Neuronal stem cell (in vitro differentiated cells): ENCODE measurements around the gene GPR39.
A peak's percentile ranks its signal among the peaks of the same experiment; 100 is the strongest.

Source experiments
- DNase-seq: peaks from one replicate; pipeline ENCODE4 v3.0.0-alpha.2; 2013; ENCODE audit warnings: low spot score
- H2AFZ ChIP-seq: one replicate; pipeline ENCODE4 v1.6.1; 2013; ENCODE audit warnings: mild to moderate bottlenecking, low read length, inconsistent platforms
- H2AK5ac ChIP-seq: 2 replicates; pipeline ENCODE4 v1.6.1; 2013; ENCODE audit warnings: low read depth, mild to moderate bottlenecking, inconsistent platforms, low read length, moderate library complexity, mixed read lengths
- H2BK120ac ChIP-seq: 2 replicates; pipeline ENCODE4 v1.6.1; 2013; ENCODE audit warnings: low read depth, mild to moderate bottlenecking, inconsistent platforms, low read length, moderate library complexity, mixed read lengths
- H2BK12ac ChIP-seq: one replicate; pipeline ENCODE4 v1.6.1; 2013; ENCODE audit warnings: low read length, inconsistent platforms
- H2BK15ac ChIP-seq: 2 replicates; pipeline ENCODE4 v1.6.1; 2013; ENCODE audit warnings: mild to moderate bottlenecking, low read length, inconsistent platforms, mixed read lengths
- H2BK5ac ChIP-seq: one replicate; pipeline ENCODE4 v1.6.1; 2013; ENCODE audit warnings: inconsistent platforms, mild to moderate bottlenecking, low read length, moderate library complexity
- H3K14ac ChIP-seq: one replicate; pipeline ENCODE4 v1.6.1; 2013; ENCODE audit warnings: low read length, inconsistent platforms
- H3K18ac ChIP-seq: 2 replicates; pipeline ENCODE4 v1.6.1; 2013; ENCODE audit warnings: low read length, inconsistent platforms
- H3K23ac ChIP-seq: 2 replicates; pipeline ENCODE4 v1.6.1; 2013; ENCODE audit warnings: low read depth, mild to moderate bottlenecking, mixed read lengths, low read length, inconsistent platforms; ENCODE audit not compliant: poor library complexity
- H3K27ac ChIP-seq: replicated peaks from 3 replicates; pipeline ENCODE4 v1.5.1; 2013; ENCODE audit warnings: low read length, inconsistent platforms
- H3K27me3 ChIP-seq, 3 experiments: 2 replicates each; pipeline ENCODE4 v1.6.1; 2013; ENCODE audit warnings: low read length in 3 of 3, mild to moderate bottlenecking in 2 of 3, inconsistent platforms in 1 of 3, low read depth in 1 of 3, mixed read lengths in 1 of 3, moderate library complexity in 1 of 3; ENCODE audit not compliant: control insufficient read depth in 3 of 3, insufficient read depth in 3 of 3
- H3K36me3 ChIP-seq, 2 donors: replicated peaks in 1 of 2; 2 replicates each; pipeline ENCODE4 v1.6.1; 2013; ENCODE audit warnings: low read length in 2 of 2; ENCODE audit not compliant: control insufficient read depth in 2 of 2, insufficient read depth in 2 of 2
- H3K4ac ChIP-seq: 2 replicates; pipeline ENCODE4 v1.6.1; 2013; ENCODE audit warnings: inconsistent platforms, mild to moderate bottlenecking, low read length, moderate library complexity
- H3K4me1 ChIP-seq, 2 donors: 1 replicate in 1 of 2; 2 replicates in 1 of 2; pipeline ENCODE4 v1.6.1; 2013; ENCODE audit warnings: low read length in 2 of 2, low read depth in 1 of 2; ENCODE audit not compliant: control insufficient read depth in 2 of 2, insufficient read depth in 1 of 2
- H3K4me2 ChIP-seq: one replicate; pipeline ENCODE4 v1.6.1; 2013; ENCODE audit warnings: mild to moderate bottlenecking, low read length, inconsistent platforms; ENCODE audit not compliant: insufficient read depth, poor library complexity, severe bottlenecking
- H3K4me3 ChIP-seq, 2 donors: 2 replicates each; pipeline ENCODE4 v1.5.1; 2013; ENCODE audit warnings: low read length in 2 of 2, mild to moderate bottlenecking in 2 of 2, inconsistent platforms in 1 of 2, moderate library complexity in 1 of 2
- H3K79me1 ChIP-seq: one replicate; pipeline ENCODE4 v1.6.1; 2013; ENCODE audit warnings: low read depth, mild to moderate bottlenecking, inconsistent platforms, low read length, moderate library complexity
- H3K9ac ChIP-seq: one replicate; pipeline ENCODE4 v1.6.1; 2013; ENCODE audit warnings: mild to moderate bottlenecking, low read depth, low read length, inconsistent platforms; ENCODE audit not compliant: poor library complexity
- H3K9me3 ChIP-seq, 2 donors: replicated peaks in 1 of 2; 2 replicates each; pipeline versions ENCODE3 to v1.6.1; 2013; ENCODE audit warnings: low read length in 2 of 2, mild to moderate bottlenecking in 2 of 2, inconsistent platforms in 1 of 2, low read depth in 1 of 2, mixed read lengths in 1 of 2, moderate library complexity in 1 of 2; ENCODE audit not compliant: control insufficient read depth in 2 of 2, insufficient read depth in 1 of 2
- H4K8ac ChIP-seq: one replicate; pipeline ENCODE4 v1.6.1; 2013; ENCODE audit warnings: low read depth, mild to moderate bottlenecking, inconsistent platforms, low read length, moderate library complexity
- H4K91ac ChIP-seq: one replicate; pipeline ENCODE4 v1.6.1; 2013; ENCODE audit warnings: low read length, low read depth, mild to moderate bottlenecking, inconsistent platforms; ENCODE audit not compliant: poor library complexity
- WGBS, 2 donors: extraction: QIAGEN DNeasy Blood & Tissue Kit; methylation state at CpG; one replicate each; pipeline ENCODE4 v1.1.7; 2013; ENCODE audit warnings: missing lambda C conversion rate in 2 of 2, mixed read lengths in 1 of 2; ENCODE audit not compliant: insufficient read length in 2 of 2, insufficient replicate concordance in 1 of 2; ENCODE audit errors: extremely low coverage in 2 of 2; 5-methylcytosine and 5-hydroxymethylcytosine counted together

GPR39 gene

GRCh38 chr2:132515010-132515409 is 98.4 kb downstream of the GPR39 start:
- Histone ChIP-seq H4K8ac (no peak overlapping the region), H3K9me3 (no peaks in the 10 kb centered on the region), H3K4me1 (no peaks in the 10 kb centered on the region), H2BK15ac (no peak overlapping the region), H3K79me1 (no peaks in the 10 kb centered on the region), H3K4me2 (no peak overlapping the region), H3K23ac (no peak overlapping the region), H2AFZ (no peak overlapping the region), H4K91ac (no peak overlapping the region), H2BK12ac (no peak overlapping the region), H2BK5ac (no peak overlapping the region), H3K27ac (no peak overlapping the region), H2BK120ac (no peak overlapping the region), H3K36me3 (no peaks in the 10 kb centered on the region), H2AK5ac (no peak overlapping the region), H3K4ac (no peak overlapping the region), H3K27me3 (peaks cover 0 to 6% (median 0%) of the 10 kb centered on the region in 3 experiments), H3K18ac (peak overlapping the region; percentile 20), H3K9ac (no peak overlapping the region), H3K4me3 (no peak overlapping the region), H3K14ac (no peak overlapping the region)
- DNase-seq: no peak
- WGBS, 2 donors: no CpG with 5 or more reads among the region's 2 CpGs

- Histone ChIP-seq H2BK5ac (no peak overlapping the region), H3K4me3 (no peak overlapping the region), H3K4me1 (no peaks in the 10 kb centered on the region), H3K27ac (no peak overlapping the region), H3K23ac (no peak overlapping the region), H3K36me3 (no peaks in the 10 kb centered on the region), H3K4ac (no peak overlapping the region), H3K4me2 (no peak overlapping the region), H4K8ac (no peak overlapping the region), H2AK5ac (no peak overlapping the region), H3K14ac (no peak overlapping the region), H2BK120ac (no peak overlapping the region), H3K18ac (no peak overlapping the region), H2AFZ (no peak overlapping the region), H3K9me3 (no peaks in the 10 kb centered on the region), H4K91ac (no peak overlapping the region), H3K79me1 (no peaks in the 10 kb centered on the region), H3K27me3 (peaks cover 0 to 7% (median 0%) of the 10 kb centered on the region in 3 experiments), H2BK15ac (no peak overlapping the region), H2BK12ac (no peak overlapping the region), H3K9ac (no peak overlapping the region)
- DNase-seq: no peak
- no CpG with 5 or more reads among the region's 1 CpG for WGBS, 2 donors
Measured at GRCh38 chr2:132517386-132517785, 100.8 kb downstream of the GPR39 start.

- Histone ChIP-seq H2BK12ac (no peak overlapping the region), H3K4me1 (no peaks in the 10 kb centered on the region), H3K27ac (no peak overlapping the region), H2BK5ac (no peak overlapping the region), H3K18ac (no peak overlapping the region), H4K8ac (no peak overlapping the region), H4K91ac (no peak overlapping the region), H3K4ac (no peak overlapping the region), H3K27me3 (peaks cover 0 to 10% (median 0%) of the 10 kb centered on the region in 3 experiments), H3K9me3 (no peaks in the 10 kb centered on the region), H2AFZ (no peak overlapping the region), H2AK5ac (no peak overlapping the region), H3K4me3 (no peak overlapping the region), H3K9ac (no peak overlapping the region), H3K36me3 (no peaks in the 10 kb centered on the region), H2BK120ac (no peak overlapping the region), H3K14ac (no peak overlapping the region), H3K23ac (no peak overlapping the region), H2BK15ac (no peak overlapping the region), H3K79me1 (no peaks in the 10 kb centered on the region), H3K4me2 (no peak overlapping the region)
- WGBS, 2 donors: no CpG with 5 or more reads among the region's 4 CpGs
- DNase-seq: no peak
Measured at GRCh38 chr2:132518302-132518701, 101.7 kb downstream of the GPR39 start.

- Histone ChIP-seq H2BK15ac (no peak overlapping the region), H2AFZ (no peak overlapping the region)
- no CpG with 5 or more reads among the region's 3 CpGs for WGBS, 2 donors
Measured at GRCh38 chr2:132519566-132519965, 103.0 kb downstream of the GPR39 start.

More at GRCh38 chr2:132519566-132519965, 103.0 kb downstream of the GPR39 start:
- Histone ChIP-seq H3K27me3 (peaks cover 0 to 10% (median 0%) of the 10 kb centered on the region in 3 experiments), H3K4me2 (no peak overlapping the region), H3K4me3 (no peak overlapping the region), H3K79me1 (no peaks in the 10 kb centered on the region), H4K8ac (no peak overlapping the region), H2BK120ac (no peak overlapping the region), H3K36me3 (no peaks in the 10 kb centered on the region), H2BK12ac (no peak overlapping the region), H3K9ac (no peak overlapping the region), H3K4ac (no peak overlapping the region), H3K23ac (no peak overlapping the region), H3K27ac (no peak overlapping the region), H2AK5ac (no peak overlapping the region), H3K18ac (no peak overlapping the region), H3K14ac (no peak overlapping the region), H3K9me3 (no peaks in the 10 kb centered on the region), H2BK5ac (no peak overlapping the region), H3K4me1 (no peaks in the 10 kb centered on the region), H4K91ac (no peak overlapping the region)
- DNase-seq: no peak
